Measurements from ENCODE around the gene LRCH1. TPM values are rescaled to one million over a fixed set of nuclear protein-coding genes. Genes with fewer than 3 reads are reported as not detected.

Gene LRCH1
- total RNA-seq, 1 experiment from 2014 or later, result 8.7 TPM

Small RNAs within 50 kb of the gene (small RNA-seq; reads per million reads assigned to genes)
- 0 reads per million in 2 experiments for gene AL359880.1

Other genes with a start within 250 kb of the LRCH1 start
- gene RUBCNL, start 165.9 kb upstream of the LRCH1 start, total RNA-seq (2014; rRNA removed; shearing (Covaris generic)), result 12.4 and 17.7 TPM in 2 replicates
- gene ESD, start 244.0 kb downstream of the LRCH1 start, total RNA-seq (2014; rRNA removed; shearing (Covaris generic)), result 164 and 165 TPM in 2 replicates

Measured in SK-MEL-5 (cell line).